ENCODE results near the gene SLC4A2.

- TF ChIP-seq HDAC2 (IDR thresholded peaks at IDR 0.05; ENCODE audit: borderline replicate concordance in 1 of 2, low read depth in 2 of 2, low read length in 2 of 2): no peak
- TF ChIP-seq CTCF (IDR thresholded peaks at IDR 0.05; ENCODE audit: control extremely low read depth in 1 of 3, insufficient read depth in 1 of 3, low read depth in 1 of 3, low read length in 3 of 3): no peak
These were observed 51.0 kb downstream of the SLC4A2 start for GRCh38 chr7:151110236-151110940.

All from H1 (cell line).